ENCODE data around the gene ERP44.

DNA sequence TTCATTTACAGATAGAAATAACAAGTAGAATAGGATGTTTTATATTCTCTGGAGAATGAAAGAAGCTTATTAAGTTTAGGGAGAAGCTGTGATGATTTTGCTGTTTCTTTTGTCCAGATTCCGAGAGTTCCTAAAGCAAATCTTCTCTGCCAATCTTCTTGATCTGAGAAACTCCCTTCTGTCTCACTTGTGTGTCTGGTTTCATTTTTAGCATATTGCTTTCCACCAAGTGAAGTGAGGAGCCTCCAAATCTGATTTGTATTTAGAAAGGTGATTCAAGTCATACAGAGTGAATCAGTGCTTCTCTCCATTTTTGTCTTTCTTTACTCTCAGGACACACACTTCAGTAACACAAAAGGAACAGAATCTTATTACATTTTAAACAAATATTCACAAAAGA, 144.0 kb downstream of the ERP44 start:
- TF ChIP-seq, protein P1, sequence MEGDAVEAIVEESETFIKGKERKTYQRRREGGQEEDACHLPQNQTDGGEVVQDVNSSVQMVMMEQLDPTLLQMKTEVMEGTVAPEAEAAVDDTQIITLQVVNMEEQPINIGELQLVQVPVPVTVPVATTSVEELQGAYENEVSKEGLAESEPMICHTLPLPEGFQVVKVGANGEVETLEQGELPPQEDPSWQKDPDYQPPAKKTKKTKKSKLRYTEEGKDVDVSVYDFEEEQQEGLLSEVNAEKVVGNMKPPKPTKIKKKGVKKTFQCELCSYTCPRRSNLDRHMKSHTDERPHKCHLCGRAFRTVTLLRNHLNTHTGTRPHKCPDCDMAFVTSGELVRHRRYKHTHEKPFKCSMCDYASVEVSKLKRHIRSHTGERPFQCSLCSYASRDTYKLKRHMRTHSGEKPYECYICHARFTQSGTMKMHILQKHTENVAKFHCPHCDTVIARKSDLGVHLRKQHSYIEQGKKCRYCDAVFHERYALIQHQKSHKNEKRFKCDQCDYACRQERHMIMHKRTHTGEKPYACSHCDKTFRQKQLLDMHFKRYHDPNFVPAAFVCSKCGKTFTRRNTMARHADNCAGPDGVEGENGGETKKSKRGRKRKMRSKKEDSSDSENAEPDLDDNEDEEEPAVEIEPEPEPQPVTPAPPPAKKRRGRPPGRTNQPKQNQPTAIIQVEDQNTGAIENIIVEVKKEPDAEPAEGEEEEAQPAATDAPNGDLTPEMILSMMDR (IDR thresholded peaks at IDR 0.05; ENCODE audit: low read depth, low read length): no peak
- TF ChIP-seq POLR2A (IDR thresholded peaks at IDR 0.05; ENCODE audit: extremely low read depth, insufficient read length) (no peak), MYC (IDR thresholded peaks at IDR 0.05; ENCODE audit: low read depth, low read length) (no peak)
- TF ChIP-seq, protein P2, sequence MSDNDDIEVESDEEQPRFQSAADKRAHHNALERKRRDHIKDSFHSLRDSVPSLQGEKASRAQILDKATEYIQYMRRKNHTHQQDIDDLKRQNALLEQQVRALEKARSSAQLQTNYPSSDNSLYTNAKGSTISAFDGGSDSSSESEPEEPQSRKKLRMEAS (IDR thresholded peaks at IDR 0.05; ENCODE audit: low read depth, low read length): no peak
